Stimulated activated CD4-positive, alpha-beta T cell treated with anti-CD3 and anti-CD28 coated beads, Interleukin-4, amount 100 ng/mL, for 1 hour (primary cell): ENCODE data around the gene SLC38A10.
"Not testable (repeated sequence)": the region's sequence is repeated elsewhere in the genome, so short reads cannot be mapped to it uniquely, and the experiment has no call there.

Source experiments
- DNase-seq: peaks from one replicate; pipeline ENCODE4 v3.0.0-alpha.2; 2020

The SLC38A10 gene

GRCh38 chr17:81238815-81239713 is 56.0 kb downstream of the SLC38A10 start, which contains the start of the genes NDUFAF8 and TEPSIN:
Gene NDUFAF8 (plus strand): TSS chr17:81239318. CDS start chr17:81239364, 46 bp downstream.
Gene TEPSIN (minus strand): TSS chr17:81239055. CDS start chr17:81239033, 22 bp downstream.
- peak; percentile 91 for DNase-seq

DNA sequence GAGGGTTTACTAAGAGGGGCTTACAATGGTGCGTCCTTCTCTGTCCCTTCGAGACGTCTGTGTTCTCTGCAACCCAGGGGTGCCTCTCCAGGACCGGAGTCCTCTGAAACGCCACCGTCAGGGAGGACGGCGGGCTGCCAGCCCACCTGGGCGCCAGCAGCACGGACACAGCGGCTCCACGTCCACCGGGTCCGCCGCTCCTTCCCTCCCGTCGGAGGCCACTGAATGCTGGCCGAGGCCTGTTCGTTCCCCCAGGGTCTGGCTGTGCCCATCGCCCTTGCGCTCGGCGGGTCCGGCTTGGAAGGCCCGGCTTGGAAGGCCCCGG is 56.7 kb downstream of the SLC38A10 start:
- no peak for DNase-seq

GRCh38 chr17:81237591-81238489 is 57.3 kb downstream of the SLC38A10 start:
- no peak for DNase-seq

DNA sequence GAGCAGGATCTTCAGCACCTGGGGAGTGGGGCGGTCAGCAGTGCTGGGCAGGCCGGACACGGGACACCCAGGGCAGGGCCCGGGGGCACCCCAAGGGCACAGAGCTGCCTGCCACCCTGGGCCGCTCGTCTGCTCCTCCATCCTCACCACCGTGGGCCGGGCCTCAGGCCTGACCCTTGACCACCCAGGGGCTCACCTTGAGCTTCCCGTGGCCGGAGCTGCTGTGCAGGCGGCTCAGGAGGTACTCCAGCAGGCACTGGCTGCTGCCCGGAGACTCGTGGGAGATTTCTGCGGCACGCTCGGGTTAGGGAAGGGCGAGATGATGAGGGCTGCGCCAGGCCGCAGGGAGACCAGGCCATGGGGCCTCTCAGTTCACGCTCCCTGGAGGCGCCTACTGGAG is 58.3 kb downstream of the SLC38A10 start:
- DNase-seq = no peak

DNA sequence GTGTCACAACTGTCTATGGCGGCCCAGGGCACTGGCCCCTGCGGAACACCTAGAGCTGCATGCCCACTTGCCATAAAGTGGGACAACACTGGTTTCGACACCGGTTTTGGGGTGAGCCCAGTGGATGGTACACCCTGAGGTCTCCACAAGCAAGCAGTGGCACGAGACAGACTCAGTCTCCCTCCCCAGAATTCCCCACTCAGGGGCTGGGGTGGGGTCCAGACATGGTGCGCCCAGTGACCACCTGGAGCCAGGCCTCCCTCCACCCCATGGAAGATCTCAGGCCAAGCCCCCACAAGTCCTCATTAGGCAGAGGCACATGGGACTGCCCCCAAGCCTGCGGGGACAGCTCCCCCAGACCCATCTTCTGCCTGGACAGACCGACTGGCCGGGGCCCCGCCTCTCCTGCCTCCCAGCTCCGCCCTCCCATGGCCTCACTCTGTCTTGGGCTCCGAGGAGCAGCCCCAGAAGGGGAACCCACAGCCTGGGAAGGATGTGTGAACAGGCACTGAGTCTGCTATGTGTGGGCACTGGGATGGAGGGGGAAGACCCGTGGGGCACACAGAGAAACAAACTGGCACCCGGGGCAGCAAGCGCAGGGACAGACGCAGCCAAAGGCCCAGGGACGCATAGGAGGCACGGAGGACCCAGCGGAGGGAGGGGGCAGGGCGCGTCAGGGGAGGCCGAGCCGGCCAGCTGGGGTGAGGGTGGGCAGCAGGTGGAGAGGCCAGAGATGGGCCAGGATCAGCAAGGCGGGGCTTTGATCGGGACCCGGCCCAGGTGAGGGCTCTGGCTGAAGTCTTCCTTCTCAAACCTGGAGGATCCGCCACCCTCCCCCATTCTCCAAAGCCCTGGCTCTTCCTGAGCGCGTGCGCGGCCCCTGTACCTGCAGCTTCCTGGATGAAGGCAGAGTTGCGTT is 59.0 kb downstream of the SLC38A10 start:
- DNase-seq = no peak

GRCh38 chr17:81234940-81235821 is 59.9 kb downstream of the SLC38A10 start:
- DNase-seq = no peak

DNA sequence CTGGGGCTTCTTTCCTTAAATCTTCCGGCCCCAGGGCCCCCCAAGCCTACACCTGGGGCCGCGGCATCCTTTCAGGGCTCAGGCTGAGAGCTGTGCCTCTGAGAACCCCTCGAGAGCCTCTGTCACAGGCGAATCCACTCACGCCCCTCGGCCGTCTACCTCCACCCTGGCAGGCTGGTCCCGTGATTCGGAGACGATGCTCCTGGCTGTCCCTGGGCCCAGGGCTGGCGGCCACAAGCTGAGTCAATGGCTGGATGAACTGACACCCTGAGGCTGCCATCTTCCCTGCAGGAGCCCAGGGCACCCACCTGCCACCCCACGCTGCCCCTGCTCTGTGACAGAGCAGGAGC is 60.6 kb downstream of the SLC38A10 start:
- no peak for DNase-seq

DNA sequence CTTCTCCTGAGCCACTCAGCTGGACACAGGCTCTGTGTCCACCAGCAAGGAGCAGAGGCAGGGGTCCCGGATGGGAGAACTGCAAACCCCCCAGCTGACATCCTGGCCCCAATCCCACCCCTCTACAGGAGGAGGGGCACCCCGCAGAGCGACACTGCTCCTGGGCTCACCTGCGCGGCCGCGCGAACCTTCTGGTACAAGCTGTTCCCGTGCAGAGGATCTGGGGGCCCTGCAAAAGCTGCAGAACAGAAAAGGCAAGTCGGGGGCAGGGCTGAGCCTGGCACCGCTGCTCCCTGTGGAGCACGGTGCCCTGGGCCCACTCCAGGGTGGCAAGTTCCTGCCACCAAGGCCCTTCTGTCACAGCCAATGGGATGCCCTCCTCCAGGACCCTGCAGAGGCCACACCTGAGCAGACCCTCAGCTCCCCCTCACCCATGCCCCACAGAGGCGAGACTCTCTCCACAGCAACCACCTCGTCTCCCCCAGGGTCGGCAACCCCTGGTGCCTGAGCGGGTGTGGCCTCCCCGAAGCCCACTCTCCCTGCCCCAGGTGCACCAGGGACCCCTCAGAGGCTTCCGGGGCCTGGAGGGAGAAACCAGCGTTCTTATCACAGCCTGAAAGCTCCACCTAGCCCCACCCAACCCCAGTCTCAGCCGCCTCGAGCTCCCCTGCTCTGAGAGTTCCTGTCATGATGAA is 61.1 kb downstream of the SLC38A10 start:
- DNase-seq = no peak

DNA sequence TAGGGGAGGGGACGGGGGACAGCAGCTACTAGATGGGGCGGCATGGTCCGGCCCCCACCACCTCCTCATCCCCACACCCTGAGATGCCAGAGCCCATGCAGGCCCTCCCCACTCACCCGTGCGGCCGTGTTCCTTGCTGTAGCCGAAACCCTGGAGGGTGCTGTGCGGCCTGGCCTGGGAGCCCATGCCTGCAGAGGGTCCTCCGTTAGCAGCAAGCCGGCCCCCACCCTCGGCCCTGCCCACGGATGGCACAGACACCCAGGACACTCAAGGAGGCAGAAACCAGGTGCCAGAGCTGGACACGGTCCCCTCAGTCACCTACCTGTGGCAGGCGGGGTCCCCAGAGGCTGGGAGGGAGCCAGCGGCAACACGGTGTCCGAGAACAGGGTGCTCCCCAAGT is 61.8 kb downstream of the SLC38A10 start:
- no peak for DNase-seq

DNA sequence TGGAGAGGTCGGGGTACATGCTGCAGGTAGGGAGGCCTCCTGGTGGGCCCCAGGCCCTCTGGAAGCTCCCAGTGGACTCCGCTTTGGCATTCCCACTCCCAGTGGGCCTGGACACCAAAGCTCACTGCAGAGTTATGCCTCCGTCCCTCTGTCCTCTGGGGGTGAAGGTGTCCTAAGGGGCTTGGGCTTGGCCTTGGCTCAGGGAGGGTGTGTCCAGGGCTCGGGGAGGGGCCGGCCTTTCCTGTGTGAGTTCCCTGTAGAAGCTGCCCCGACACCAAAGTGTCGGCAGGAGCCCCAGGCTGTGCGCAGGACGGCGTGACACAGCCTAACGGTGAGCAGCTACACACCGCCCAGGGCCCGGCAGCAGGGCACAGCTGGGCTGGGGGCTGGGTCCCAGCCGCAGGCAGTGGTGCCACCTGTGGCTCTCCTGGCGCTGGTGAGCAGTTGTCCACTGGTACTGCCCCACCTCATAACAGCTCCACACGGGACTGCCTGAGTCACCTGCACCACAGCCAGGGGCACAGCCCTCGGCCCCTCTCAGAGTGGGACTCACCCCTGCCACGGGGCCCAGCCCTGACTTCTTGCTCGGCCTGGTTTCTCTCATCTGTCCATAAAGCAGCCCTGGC is 62.4 kb downstream of the SLC38A10 start:
- DNase-seq = no peak

- DNase-seq = no peak
Observed at GRCh38 chr17:81231766-81232581, 63.1 kb downstream of the SLC38A10 start.

DNA sequence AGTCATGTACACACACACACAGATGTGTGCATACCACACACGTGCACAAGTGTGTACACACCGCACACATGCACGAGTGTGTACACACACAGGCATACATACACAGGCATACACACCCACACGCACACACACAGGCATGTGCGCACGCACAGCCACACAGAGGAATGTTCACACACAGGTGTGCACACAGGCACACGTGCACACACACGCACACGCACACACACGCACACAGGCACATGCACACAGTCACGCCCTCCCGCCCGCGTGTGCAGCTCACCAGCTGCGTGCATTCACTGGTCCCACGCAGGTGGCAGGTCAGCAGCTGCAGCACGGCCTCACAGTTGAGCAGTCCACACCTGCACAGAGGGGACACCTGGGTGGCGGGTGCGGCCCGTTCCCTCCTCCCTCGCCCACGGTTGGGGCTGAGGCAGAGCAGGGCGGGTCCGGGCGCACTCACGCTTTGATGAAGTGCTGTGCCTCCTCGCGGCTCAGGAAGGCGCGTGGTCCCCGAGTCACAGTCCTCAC is 63.9 kb downstream of the SLC38A10 start:
- no peak for DNase-seq

DNA sequence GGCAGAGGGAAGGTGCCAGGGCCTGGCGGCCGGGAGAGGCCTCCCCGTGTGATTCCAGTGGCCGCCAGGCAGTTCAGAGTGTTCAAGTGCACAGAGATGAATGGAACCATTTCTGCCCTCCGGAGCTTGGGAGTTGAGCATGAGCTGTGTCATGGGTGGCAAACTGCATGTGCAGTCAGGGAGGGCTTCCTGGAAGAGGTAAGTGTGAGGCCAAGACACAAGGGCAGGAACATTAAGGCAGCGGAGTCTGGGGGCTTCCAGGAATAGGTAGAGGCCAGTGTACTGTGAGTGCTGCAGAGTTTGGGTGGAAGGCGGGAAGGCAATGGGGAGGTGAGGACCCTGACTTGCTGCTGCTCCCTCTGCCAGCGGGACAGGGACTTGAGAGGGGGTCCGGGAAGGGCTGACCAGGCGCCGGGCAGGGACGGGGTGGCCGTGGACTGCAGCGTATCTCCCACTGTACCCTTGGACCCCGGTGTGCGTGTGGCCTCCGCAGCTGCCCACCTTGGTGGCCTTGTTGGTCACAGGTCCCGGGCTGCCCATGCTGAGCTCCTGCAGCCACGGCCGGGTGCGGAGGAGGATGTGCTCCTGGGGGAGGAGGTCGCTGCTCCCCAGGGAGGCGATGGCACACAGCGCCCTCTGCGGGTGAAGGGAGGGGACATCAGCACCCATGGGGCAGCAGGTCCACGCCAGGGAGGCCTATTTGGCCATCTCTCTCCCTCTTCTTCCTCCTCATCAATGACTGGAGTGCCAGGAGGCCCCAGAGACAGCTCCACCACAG is 64.9 kb downstream of the SLC38A10 start:
- no peak for DNase-seq

DNA sequence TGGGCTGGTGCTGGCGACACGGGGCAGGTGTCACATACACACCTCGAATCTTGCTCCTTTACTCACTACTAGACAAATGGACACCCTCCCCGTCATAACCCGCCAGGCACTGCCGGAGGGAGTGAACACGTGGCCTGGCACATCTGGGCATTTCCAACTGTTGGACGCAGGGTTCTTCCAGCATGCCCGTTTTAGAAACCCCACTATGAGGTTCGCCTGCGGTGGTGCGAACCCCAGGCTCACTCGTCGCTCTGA is 65.5 kb downstream of the SLC38A10 start:
- no peak for DNase-seq

DNA sequence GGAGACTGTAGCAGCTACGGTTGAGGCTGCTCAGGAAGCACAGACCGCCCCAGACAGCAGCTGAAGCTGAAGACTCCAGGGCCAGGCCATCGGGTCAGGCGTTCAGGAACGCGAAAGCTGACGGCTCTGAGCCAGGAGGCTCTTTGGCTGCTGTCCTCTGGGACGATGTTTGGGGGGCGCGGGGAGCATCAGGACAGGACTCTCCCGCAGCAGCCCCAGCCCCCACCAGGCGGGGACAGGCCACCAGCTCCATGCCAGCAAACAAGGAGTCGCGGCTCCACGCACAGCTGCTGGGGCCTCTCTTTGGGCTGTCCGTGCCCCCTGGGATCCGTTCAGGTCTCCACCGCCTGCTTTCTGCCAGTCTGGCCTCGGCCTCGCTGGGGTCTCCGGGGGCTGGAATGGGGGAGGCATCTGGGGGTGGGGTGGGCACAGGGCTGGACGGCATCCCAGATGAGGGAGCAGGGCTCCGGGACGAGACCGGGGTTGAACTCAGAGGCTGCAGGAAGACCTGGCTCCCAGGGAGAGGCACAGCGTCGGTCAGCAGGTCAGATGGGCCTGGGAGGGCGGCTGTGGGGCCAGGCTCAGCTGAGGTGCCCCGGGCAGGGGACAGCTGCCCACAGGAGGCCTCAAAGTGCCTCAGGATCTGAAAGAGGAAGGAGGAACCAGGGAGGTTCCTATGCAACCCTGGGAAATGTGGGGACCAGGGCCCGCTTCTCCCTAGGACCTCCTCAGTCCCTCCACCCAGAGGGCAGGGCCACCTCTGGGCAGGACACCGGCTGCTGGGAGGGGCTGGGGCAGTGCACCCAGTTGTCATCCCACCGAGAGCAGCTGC is 66.1 kb downstream of the SLC38A10 start:
- DNase-seq = no peak

DNA sequence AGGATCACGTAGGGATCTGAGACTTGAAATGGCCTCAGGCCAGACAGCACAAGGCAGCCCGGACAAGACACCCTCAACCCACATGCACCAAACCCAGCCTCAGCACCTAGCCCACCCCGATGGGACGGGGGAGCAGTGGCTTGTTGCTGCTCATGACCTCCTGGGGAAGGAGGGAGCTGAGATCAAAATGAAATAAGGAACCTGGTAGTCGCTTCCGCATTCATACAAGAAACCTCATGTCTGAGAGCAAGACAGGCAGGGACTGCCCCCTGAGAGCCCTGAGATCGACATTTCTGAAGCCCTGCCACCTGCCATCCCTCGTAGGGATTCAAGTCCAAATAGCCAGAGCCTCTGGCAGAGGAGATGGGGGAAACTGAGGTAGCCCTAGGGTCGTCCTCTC is 66.7 kb downstream of the SLC38A10 start:
- DNase-seq = no peak

- DNase-seq = not testable (repeated sequence)
Observed at GRCh38 chr17:81227630-81228029, 67.5 kb downstream of the SLC38A10 start.

GRCh38 chr17:81223762-81224130 is 71.4 kb downstream of the SLC38A10 start:
- no peak for DNase-seq
